ENCODE results near the gene LBP. TPM values are rescaled to one million over a fixed set of nuclear protein-coding genes. Genes with fewer than 3 reads are reported as not detected.

LBP gene
- total RNA-seq, 2 donors from 2014 or later: 0.54 to 1.7 TPM

- Histone ChIP-seq H3K36me3 (peaks cover 28% of the 10 kb centered on the region), H3K27ac (no peak overlapping the region)
- DNase-seq (ENCODE audit: low spot score): no peak
Observed at GRCh38 chr20:38414769-38415450, 68.6 kb downstream of the LBP start.

DNA sequence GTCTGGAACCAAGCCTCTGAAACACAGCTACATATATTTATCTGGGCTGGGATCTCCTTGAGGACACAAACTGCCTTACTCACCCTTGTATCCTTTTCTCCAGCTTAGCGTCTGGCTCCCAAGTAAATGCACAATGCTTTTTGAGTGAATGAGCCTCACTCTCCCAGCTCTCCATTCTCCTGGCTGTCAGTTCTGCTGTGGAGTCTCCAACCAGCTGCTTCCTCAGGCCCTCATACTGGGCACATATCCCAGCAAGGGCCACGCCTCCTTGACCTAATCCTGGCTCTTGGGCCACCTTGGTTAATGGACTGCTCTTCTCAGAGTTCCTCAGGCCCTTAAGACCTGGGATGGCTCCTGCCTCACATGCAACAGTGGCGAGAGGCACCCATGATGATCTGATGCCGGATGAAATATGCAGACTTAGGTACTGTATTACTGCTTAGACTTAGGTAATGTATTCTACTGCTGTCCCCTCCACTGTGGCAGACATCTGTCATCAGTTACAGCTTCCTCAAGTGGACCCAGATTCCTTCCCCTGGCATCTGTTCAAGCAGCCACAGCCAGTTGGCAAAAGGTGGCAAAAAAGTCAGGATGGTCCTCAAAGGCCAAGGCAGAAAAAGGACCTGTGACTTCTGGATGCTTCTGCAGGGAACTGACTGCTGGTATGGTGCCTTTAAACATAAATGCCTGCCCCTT lies 72.4 kb downstream of the LBP start:
- TF ChIP-seq, protein P1, sequence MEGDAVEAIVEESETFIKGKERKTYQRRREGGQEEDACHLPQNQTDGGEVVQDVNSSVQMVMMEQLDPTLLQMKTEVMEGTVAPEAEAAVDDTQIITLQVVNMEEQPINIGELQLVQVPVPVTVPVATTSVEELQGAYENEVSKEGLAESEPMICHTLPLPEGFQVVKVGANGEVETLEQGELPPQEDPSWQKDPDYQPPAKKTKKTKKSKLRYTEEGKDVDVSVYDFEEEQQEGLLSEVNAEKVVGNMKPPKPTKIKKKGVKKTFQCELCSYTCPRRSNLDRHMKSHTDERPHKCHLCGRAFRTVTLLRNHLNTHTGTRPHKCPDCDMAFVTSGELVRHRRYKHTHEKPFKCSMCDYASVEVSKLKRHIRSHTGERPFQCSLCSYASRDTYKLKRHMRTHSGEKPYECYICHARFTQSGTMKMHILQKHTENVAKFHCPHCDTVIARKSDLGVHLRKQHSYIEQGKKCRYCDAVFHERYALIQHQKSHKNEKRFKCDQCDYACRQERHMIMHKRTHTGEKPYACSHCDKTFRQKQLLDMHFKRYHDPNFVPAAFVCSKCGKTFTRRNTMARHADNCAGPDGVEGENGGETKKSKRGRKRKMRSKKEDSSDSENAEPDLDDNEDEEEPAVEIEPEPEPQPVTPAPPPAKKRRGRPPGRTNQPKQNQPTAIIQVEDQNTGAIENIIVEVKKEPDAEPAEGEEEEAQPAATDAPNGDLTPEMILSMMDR (IDR thresholded peaks at IDR 0.05): no peak

More at GRCh38 chr20:38414769-38415450, 68.6 kb downstream of the LBP start:
- Histone ChIP-seq H3K4me3 (no peak overlapping the region), H3K4me1 (ENCODE audit: control insufficient read depth in 1 of 2, low read depth in 2 of 2) (peaks cover 0 to 12% of the 10 kb centered on the region in 2 donors), H3K27me3 (replicated peaks; ENCODE audit: insufficient read depth) (no peaks in the 10 kb centered on the region), H3K9me3 (no peaks in the 10 kb centered on the region)
- ATAC-seq (ENCODE audit: insufficient number of reproducible peaks, low FRiP score, low read depth): no peak
- TF ChIP-seq, protein P1 (IDR thresholded peaks at IDR 0.05): no peak

DNA sequence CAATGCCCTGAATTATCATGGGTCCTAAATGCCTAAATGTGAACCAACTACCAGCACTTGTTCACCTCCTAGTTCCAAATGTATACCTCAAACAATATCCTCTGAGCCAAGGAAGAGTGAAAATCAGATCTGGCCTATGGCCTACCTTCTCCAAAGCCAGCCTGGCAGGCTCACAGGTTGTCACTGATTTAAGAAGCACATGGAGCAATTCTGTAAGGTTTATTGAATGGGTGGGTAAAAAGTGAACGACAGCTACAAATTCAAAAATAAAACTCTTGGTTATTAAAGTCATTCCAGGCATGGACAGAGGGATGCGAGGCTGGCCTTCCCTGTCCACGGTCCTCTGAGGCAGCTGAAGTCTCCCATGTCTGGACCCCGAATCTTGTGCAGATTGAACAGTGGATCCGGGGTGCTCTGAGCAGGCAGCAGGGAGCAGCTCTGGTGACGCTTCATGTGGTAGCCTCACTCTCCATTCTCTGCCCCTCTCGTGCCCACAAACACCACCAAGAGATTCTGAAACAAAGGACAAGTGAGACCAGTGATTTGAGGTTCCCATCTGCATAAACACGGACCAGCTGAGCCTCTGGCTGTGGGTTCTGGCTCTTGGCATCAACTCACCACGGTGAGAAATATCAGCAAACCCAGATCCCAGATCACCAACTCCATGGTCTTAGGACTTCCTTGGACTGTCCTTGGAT lies 74.3 kb downstream of the LBP start:
- Histone ChIP-seq H3K27me3 (replicated peaks; ENCODE audit: insufficient read depth) (no peaks in the 10 kb centered on the region), H3K27ac (no peak overlapping the region), H3K4me3 (no peak overlapping the region), H3K36me3 (peaks cover 64% of the 10 kb centered on the region), H3K4me1 (ENCODE audit: control insufficient read depth in 1 of 2, low read depth in 2 of 2) (peaks cover 0 to 12% of the 10 kb centered on the region in 2 donors), H3K9me3 (no peaks in the 10 kb centered on the region)
- ATAC-seq (ENCODE audit: insufficient number of reproducible peaks, low FRiP score, low read depth) (no peak), DNase-seq (ENCODE audit: low spot score) (no peak)
- TF ChIP-seq, protein P1 (IDR thresholded peaks at IDR 0.05): no peak

More for the DNA sequence above, 72.4 kb downstream of the LBP start:
- DNase-seq (ENCODE audit: low spot score): no peak
- Histone ChIP-seq H3K9me3 (no peaks in the 10 kb centered on the region), H3K27me3 (replicated peaks; ENCODE audit: insufficient read depth) (no peaks in the 10 kb centered on the region), H3K4me1 (ENCODE audit: control insufficient read depth in 1 of 2, low read depth in 2 of 2) (peaks cover 0 to 12% of the 10 kb centered on the region in 2 donors), H3K27ac (no peak overlapping the region), H3K36me3 (peaks cover 45% of the 10 kb centered on the region), H3K4me3 (no peak overlapping the region)
- ATAC-seq (ENCODE audit: insufficient number of reproducible peaks, low FRiP score, low read depth): no peak

- H3K27ac ChIP-seq: no peak overlapping the region
- peaks cover 0 to 12% of the 10 kb centered on the region in 2 donors for H3K4me1 ChIP-seq (ENCODE audit: control insufficient read depth in 1 of 2, low read depth in 2 of 2)
- TF ChIP-seq, protein P1 (IDR thresholded peaks at IDR 0.05): no peak
- no peaks in the 10 kb centered on the region for H3K27me3 ChIP-seq (replicated peaks; ENCODE audit: insufficient read depth)
- DNase-seq (ENCODE audit: low spot score): no peak
- no peaks in the 10 kb centered on the region for H3K9me3 ChIP-seq
- H3K36me3 ChIP-seq: peaks cover 67% of the 10 kb centered on the region
- H3K4me3 ChIP-seq: no peak overlapping the region
- ATAC-seq (ENCODE audit: insufficient number of reproducible peaks, low FRiP score, low read depth): no peak
Observed at GRCh38 chr20:38421915-38422314, 75.6 kb downstream of the LBP start.

GRCh38 chr20:38423541-38423940 lies 77.3 kb downstream of the LBP start:
- H3K4me3 ChIP-seq: no peak overlapping the region
- H3K27me3 ChIP-seq (replicated peaks; ENCODE audit: insufficient read depth): no peaks in the 10 kb centered on the region
- ATAC-seq (ENCODE audit: insufficient number of reproducible peaks, low FRiP score, low read depth) (no peak), DNase-seq (ENCODE audit: low spot score) (no peak)
- H3K27ac ChIP-seq: no peak overlapping the region
- TF ChIP-seq, protein P1 (IDR thresholded peaks at IDR 0.05): no peak
- no peaks in the 10 kb centered on the region for H3K9me3 ChIP-seq
- peaks cover 0 to 8% of the 10 kb centered on the region in 2 donors for H3K4me1 ChIP-seq (ENCODE audit: control insufficient read depth in 1 of 2, low read depth in 2 of 2)
- peaks cover 74% of the 10 kb centered on the region for H3K36me3 ChIP-seq
